Loucy (cell line): ENCODE measurements around the gene PROSER2.

Experiments
- H2AFZ ChIP-seq: fragments of 200-600 bp; sonication (generic); 2 replicates; pipeline ENCODE4 v1.6.0; 2016; ENCODE audit warnings: antibody characterized with exemption, mild to moderate bottlenecking, low read length, moderate library complexity
- H3F3A ChIP-seq: fragments of 200-600 bp; 2 replicates; pipeline ENCODE4 v1.6.0; 2016; ENCODE audit warnings: antibody characterized with exemption, low read depth, mild to moderate bottlenecking
- H3K27me3 ChIP-seq: fragments of 200-600 bp; sonication (generic); 2 replicates; pipeline ENCODE4 v1.6.1; 2014; ENCODE audit warnings: low read length, mild to moderate bottlenecking; ENCODE audit not compliant: insufficient read depth, poor library complexity, severe bottlenecking
- H3K36me3 ChIP-seq: fragments of 200-600 bp; sonication (generic); 2 replicates; pipeline ENCODE4 v1.6.1; 2016; ENCODE audit warnings: low read length; ENCODE audit not compliant: insufficient read depth
- H3K4me1 ChIP-seq: fragments of 200-600 bp; sonication (generic); 2 replicates; pipeline ENCODE4 v1.5.1; 2014; ENCODE audit warnings: low read length, mild to moderate bottlenecking; ENCODE audit not compliant: insufficient read depth, poor library complexity, severe bottlenecking
- H3K4me2 ChIP-seq: fragments of 200-600 bp; sonication (generic); 2 replicates; pipeline ENCODE4 v1.6.0; 2014; ENCODE audit warnings: antibody characterized with exemption, low read length, low read depth, mild to moderate bottlenecking; ENCODE audit not compliant: poor library complexity, severe bottlenecking
- H3K4me3 ChIP-seq: fragments of 200-600 bp; sonication (generic); 2 replicates; pipeline ENCODE4 v1.5.1; 2014; ENCODE audit warnings: low read length, mild to moderate bottlenecking, mixed read lengths; ENCODE audit not compliant: poor library complexity, severe bottlenecking
- H3K79me2 ChIP-seq: fragments of 200-600 bp; sonication (generic); 2 replicates; pipeline ENCODE4 v1.6.1; 2014; ENCODE audit warnings: low read length; ENCODE audit not compliant: insufficient read depth
- H3K9ac ChIP-seq: fragments of 200-600 bp; sonication (generic); 2 replicates; pipeline ENCODE4 v1.6.0; 2014; ENCODE audit warnings: mild to moderate bottlenecking, low read depth, low read length, moderate library complexity; ENCODE audit not compliant: poor library complexity, severe bottlenecking
- H3K9me2 ChIP-seq: fragments of 200-600 bp; sonication (generic); replicated peaks from 2 replicates; pipeline ENCODE4 v1.6.1; 2016; ENCODE audit warnings: low read depth, low read length, mixed read lengths
- H3K9me3 ChIP-seq: fragments of 200-600 bp; sonication (generic); 2 replicates; pipeline ENCODE4 v1.6.1; 2014; ENCODE audit warnings: mild to moderate bottlenecking, antibody characterized with exemption, low read length, low read depth; ENCODE audit not compliant: insufficient read depth
- H4K20me1 ChIP-seq: fragments of 200-600 bp; sonication (generic); 2 replicates; pipeline ENCODE4 v1.6.0; 2014; ENCODE audit warnings: antibody characterized with exemption, low read length, mild to moderate bottlenecking; ENCODE audit not compliant: insufficient read depth, poor library complexity, severe bottlenecking
- CTCF ChIP-seq: fragments of 200-600 bp; sonication (generic); conservative IDR thresholded peaks from 2 replicates; pipeline ENCODE4 v1.5.1; 2014; ENCODE audit warnings: mild to moderate bottlenecking, antibody characterized with exemption, low read length
- EZH2phosphoT487 ChIP-seq: fragments of 200-600 bp; IDR thresholded peaks from 2 replicates; pipeline ENCODE4 v1.6.1; 2018; ENCODE audit warnings: antibody characterized with exemption, mild to moderate bottlenecking, moderate library complexity, borderline replicate concordance

PROSER2 gene

GRCh38 chr10:11906714-11907113, 83.6 kb downstream of the PROSER2 start:
- Histone ChIP-seq H3K9ac (no peak overlapping the region), H4K20me1 (no peaks in the 10 kb centered on the region), H3K9me2 (no peaks in the 10 kb centered on the region), H3K79me2 (no peaks in the 10 kb centered on the region), H3K9me3 (no peaks in the 10 kb centered on the region), H3K27me3 (no peaks in the 10 kb centered on the region), H3K4me2 (no peak overlapping the region), H3K4me1 (peaks cover 8% of the 10 kb centered on the region), H3K4me3 (no peak overlapping the region), H3F3A (no peaks in the 10 kb centered on the region), H2AFZ (no peak overlapping the region), H3K36me3 (no peaks in the 10 kb centered on the region)
- TF ChIP-seq EZH2phosphoT487 (no peak), CTCF (no peak)

GRCh38 chr10:11907914-11908313, 84.8 kb downstream of the PROSER2 start:
- H3F3A ChIP-seq, result no peaks in the 10 kb centered on the region
- no peak overlapping the region for H3K4me2 ChIP-seq

GRCh38 chr10:11908536-11908935, 85.4 kb downstream of the PROSER2 start:
- Histone ChIP-seq H3K9ac (no peak overlapping the region), H3K27me3 (no peaks in the 10 kb centered on the region), H2AFZ (no peak overlapping the region), H3K79me2 (no peaks in the 10 kb centered on the region), H3K4me1 (peaks cover 8% of the 10 kb centered on the region), H3F3A (no peaks in the 10 kb centered on the region), H3K36me3 (no peaks in the 10 kb centered on the region), H3K9me3 (no peaks in the 10 kb centered on the region), H3K4me2 (no peak overlapping the region), H3K4me3 (no peak overlapping the region), H4K20me1 (no peaks in the 10 kb centered on the region), H3K9me2 (no peaks in the 10 kb centered on the region)
- no peak for TF ChIP-seq EZH2phosphoT487
- no peak for TF ChIP-seq CTCF

More at GRCh38 chr10:11907914-11908313, 84.8 kb downstream of the PROSER2 start:
- Histone ChIP-seq H3K9me3 (no peaks in the 10 kb centered on the region), H3K27me3 (no peaks in the 10 kb centered on the region), H3K4me3 (no peak overlapping the region), H4K20me1 (no peaks in the 10 kb centered on the region), H3K9ac (no peak overlapping the region), H2AFZ (no peak overlapping the region), H3K79me2 (no peaks in the 10 kb centered on the region), H3K9me2 (no peaks in the 10 kb centered on the region), H3K4me1 (peaks cover 8% of the 10 kb centered on the region), H3K36me3 (no peaks in the 10 kb centered on the region)
- TF ChIP-seq CTCF (no peak), EZH2phosphoT487 (no peak)
